Measurements from ENCODE around the gene FAM107B.

DNA sequence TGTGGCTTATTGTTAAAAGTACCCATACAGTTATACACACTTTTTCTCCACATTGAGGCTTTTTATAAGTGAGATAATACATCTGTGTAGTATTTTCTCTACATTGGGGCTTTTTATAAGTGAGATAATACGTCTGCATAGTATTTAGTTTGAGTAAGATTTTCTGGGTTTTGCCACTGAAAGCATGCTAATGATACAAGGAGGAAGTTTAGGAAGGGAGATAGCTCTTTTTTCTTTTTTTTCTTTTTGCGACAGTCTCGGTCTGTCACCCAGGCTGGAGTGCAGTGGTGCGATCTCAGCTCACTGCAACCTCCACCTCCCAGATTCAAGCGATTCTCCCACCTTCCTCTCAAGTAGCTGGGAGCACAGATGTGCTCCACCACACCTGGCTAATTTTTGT, 13.3 kb downstream of the FAM107B start:
- TF ChIP-seq POLR2A (IDR thresholded peaks at IDR 0.05) (no peak), CTCF (IDR thresholded peaks at IDR 0.05) (no peak)
